ENCODE measurements around the gene APPL2.

DNA sequence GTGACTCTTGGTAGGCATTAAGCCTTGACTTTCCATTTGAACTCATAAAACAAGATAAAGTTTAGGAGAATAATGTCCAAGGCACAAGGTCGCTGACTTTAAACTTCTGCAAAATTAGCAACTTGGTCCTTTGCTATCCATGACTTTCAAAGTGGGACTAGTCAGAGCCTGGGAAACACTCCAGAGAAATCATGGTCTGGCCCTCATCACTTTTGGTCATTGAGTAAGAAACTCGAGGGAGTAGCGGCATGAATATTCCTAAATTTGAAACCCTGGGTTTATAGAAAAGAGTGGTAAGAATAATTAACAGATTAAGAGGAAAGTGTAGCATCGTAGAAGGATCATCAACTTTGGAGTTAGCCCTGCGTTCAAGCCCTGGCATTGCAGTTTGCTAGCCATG is 16.9 kb upstream of the APPL2 start:
- TF ChIP-seq, protein P1, sequence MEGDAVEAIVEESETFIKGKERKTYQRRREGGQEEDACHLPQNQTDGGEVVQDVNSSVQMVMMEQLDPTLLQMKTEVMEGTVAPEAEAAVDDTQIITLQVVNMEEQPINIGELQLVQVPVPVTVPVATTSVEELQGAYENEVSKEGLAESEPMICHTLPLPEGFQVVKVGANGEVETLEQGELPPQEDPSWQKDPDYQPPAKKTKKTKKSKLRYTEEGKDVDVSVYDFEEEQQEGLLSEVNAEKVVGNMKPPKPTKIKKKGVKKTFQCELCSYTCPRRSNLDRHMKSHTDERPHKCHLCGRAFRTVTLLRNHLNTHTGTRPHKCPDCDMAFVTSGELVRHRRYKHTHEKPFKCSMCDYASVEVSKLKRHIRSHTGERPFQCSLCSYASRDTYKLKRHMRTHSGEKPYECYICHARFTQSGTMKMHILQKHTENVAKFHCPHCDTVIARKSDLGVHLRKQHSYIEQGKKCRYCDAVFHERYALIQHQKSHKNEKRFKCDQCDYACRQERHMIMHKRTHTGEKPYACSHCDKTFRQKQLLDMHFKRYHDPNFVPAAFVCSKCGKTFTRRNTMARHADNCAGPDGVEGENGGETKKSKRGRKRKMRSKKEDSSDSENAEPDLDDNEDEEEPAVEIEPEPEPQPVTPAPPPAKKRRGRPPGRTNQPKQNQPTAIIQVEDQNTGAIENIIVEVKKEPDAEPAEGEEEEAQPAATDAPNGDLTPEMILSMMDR (IDR thresholded peaks at IDR 0.05) = no peak
- TF ChIP-seq POLR2A (IDR thresholded peaks at IDR 0.05) (no peak), POLR2AphosphoS5 (IDR thresholded peaks at IDR 0.05) (no peak), EP300 (IDR thresholded peaks at IDR 0.05) (no peak)

Data from sigmoid colon (tissue), 4 donors.